Measurements from ENCODE around the gene FLOT1.

The FLOT1 gene, protein sequence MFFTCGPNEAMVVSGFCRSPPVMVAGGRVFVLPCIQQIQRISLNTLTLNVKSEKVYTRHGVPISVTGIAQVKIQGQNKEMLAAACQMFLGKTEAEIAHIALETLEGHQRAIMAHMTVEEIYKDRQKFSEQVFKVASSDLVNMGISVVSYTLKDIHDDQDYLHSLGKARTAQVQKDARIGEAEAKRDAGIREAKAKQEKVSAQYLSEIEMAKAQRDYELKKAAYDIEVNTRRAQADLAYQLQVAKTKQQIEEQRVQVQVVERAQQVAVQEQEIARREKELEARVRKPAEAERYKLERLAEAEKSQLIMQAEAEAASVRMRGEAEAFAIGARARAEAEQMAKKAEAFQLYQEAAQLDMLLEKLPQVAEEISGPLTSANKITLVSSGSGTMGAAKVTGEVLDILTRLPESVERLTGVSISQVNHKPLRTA

DNA sequence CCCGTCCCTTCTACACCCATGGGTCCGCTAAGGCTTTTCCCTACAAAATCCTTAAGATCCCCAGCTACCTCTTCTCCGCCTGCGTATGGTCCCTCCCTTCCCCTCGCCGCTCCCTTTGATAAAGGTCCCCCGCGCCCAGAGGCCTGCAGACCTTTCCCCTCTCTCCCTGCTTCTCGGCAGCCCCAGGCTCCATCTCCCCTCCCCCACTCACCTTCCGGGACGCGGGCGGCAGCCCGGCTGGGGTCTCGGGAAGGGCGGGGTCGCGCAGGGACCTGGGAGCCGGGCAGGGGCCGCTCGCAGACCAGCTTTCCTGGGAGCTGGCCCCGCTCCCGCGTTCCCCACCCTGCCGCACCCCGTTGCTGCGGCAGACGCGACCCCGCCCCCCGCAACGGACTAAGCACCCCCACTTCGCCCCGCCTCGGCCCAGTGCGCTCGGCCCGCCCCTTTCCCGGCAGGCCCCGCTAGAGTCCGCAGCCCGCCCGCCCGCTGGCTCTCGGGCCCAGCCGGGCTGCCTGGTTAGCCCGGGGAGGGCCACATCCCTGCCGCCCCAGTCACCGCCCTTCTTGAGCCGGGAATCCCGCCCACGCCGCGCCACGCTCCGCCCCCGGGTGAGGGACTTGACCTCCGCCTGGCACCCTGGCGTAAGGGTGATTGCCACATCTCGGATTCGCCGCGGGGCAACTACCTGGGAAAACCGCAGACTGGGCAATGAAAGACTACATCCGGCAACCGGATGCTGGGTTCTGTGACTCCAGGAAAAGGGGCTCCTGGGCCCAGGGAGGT lies at the start of gene FLOT1:
TSS of gene FLOT1 (minus strand) at position 372 of the 783 bp plus-strand sequence. CDS start 498 bp downstream, outside the sequence.
- peak; percentile 68 for DNase-seq (ENCODE audit: low read depth, low spot score)

DNA sequence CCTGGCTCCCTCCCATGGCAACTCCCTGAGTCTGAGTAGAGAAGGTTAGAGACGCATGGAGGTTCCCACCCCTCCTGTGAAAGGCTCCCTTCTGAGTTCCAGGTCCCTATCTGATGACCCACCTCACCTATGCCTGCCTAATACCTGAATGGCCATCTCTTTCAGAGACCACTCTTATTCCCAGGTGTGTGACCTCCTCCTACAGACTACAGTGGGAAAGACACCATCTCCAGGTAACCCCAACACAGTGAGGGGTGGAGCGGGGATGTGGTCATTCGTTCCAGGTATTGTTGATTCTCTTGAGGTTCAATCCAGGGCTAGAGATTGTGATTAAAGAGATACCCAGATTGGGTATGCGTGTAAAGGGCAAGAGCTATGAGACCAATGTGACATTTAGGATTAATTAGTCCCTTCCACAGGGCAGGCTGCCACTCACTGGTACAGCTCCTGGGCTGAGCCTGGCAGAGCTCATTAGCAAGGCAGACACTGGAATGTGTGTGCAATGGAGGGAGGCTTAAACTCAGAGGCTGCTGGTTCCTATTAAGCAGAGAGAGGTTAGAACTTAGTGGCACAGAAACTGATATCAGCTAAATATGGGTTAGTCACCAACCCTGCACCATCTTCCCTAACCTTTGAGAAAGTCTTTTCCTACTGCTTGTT lies 48.4 kb upstream of the FLOT1 start:
- no peak for DNase-seq (ENCODE audit: low read depth, low spot score)

DNA sequence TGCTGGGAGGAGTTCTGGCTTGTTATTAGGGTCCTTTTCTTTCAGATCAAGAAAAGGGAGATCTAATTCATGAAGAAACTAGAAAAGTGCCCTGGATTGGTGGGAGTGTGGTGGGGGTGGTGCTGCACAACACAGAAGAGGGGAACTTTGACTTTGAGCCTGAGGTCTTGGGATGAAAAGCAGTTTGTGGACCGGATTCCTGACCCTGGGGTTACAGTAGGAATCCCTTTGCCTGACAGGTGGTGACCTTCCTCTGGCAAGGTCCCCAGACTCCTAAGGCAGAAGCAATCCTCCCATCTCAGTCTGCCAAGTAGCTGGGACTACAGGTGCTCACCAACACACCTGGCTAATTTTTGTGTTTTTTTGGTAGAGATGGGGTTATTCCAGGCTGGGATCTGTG lies 47.1 kb upstream of the FLOT1 start:
- DNase-seq (ENCODE audit: low read depth, low spot score) = no peak

DNA sequence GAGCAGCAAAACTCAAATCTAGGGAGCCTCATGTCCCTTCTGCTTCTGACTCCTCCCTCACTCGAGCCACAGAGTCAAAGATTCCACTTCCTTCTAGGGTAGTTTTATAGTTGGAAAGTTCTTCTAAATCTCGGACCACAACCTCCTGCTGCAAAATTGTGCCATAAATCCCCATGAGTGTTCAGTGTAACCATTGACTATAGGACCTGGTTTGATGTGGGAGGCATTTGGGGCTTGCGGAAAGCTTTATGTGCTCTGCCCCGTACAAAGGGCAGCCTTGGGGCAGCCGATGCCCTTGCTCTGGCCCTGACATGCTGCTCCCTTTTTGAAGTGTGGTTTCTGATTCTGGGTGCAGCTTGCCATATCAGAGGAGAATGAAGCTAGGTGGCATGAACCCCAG lies 45.5 kb upstream of the FLOT1 start:
- no peak for DNase-seq (ENCODE audit: low read depth, low spot score)

DNA sequence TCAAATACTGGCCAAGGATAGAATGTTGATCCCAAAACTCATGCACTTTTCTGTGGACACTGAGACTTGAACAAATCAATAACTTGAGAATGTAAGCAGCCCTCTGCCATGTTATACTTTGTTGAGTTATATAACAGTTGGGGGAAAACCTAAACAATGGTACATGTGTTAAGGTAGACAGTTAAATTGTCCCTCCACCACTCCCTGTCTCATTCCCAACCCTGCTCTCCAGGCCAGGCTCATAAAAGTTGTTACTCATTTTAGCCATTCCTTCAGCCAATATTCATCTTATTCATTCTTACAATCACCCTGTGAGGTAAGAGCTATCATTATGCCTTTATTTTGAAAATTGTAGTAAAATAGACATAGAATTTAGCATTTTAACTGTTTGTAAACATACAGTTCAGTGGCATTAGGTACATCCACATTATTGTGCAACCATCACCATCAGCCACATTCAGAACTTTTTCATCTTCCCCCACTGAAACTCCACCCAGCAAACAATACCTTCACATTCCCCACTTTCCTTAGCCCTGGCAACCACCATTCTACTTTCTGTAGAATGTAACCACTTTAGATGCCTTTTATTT lies 40.0 kb upstream of the FLOT1 start:
- no peak for DNase-seq (ENCODE audit: low read depth, low spot score)

DNA sequence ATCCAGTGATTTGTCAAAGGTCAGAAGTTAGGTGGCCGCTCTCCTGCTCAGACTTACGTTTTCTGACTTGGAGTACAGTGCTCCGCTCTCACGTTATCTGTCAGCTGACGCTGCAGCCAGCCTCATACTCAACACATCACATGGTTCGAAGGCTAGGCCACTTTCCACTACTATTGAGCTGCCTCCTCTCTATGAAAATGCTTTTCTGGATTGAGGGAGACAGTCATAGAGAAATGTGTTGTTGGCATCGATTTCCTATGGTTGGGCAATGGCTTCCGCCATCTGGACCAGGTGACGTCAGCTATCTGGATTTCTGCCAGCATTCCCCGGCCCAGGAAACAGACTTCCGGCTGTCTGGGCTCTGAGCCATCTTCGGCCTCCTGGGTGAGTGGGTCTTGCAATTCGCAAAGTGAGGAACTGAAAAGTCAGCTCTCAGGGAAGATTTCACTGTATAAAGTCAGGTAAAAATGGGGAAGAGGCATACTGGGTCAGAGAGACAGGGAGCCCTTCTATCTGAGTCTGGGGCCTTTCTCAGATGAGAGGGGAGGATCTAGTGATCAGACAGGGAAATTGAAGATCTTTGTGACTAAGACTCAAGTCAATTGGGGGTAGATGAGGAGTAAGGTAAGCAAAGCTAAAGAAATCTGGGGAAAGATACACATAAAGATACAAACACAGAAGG lies 39.4 kb upstream of the FLOT1 start:
- no peak for DNase-seq (ENCODE audit: low read depth, low spot score)

DNA sequence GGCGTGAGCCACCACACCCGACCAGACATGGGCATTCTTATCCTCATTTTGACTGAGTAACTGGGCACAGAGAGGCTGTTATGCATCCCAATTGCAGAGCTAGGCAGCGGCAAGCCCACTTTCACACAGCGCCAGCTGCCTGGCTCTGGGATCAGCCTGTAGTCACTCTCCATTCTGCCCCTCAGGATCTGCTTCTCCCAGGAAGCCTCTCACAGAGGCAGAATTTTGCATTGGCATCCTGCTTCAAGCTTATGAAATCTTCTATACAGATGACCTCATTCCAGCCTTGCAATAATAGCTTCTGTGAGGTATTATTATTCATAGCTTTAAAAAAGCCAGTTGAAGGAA lies 38.9 kb upstream of the FLOT1 start:
- no peak for DNase-seq (ENCODE audit: low read depth, low spot score)

DNA sequence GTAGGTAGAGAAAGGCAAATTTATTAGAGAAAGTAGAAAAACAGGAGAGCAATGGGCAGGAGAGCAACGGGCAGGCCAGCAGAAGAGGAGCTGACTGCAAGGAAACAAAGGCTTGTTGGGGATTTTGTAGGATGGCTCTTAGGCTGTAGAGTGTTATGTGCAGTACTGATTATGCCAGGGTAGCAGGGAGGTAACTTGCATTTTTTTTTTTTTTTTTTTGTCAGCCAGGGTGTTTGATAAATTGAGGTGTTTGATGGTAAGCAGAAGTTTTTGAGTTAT lies 38.1 kb upstream of the FLOT1 start:
- DNase-seq (ENCODE audit: low read depth, low spot score) = no peak

DNA sequence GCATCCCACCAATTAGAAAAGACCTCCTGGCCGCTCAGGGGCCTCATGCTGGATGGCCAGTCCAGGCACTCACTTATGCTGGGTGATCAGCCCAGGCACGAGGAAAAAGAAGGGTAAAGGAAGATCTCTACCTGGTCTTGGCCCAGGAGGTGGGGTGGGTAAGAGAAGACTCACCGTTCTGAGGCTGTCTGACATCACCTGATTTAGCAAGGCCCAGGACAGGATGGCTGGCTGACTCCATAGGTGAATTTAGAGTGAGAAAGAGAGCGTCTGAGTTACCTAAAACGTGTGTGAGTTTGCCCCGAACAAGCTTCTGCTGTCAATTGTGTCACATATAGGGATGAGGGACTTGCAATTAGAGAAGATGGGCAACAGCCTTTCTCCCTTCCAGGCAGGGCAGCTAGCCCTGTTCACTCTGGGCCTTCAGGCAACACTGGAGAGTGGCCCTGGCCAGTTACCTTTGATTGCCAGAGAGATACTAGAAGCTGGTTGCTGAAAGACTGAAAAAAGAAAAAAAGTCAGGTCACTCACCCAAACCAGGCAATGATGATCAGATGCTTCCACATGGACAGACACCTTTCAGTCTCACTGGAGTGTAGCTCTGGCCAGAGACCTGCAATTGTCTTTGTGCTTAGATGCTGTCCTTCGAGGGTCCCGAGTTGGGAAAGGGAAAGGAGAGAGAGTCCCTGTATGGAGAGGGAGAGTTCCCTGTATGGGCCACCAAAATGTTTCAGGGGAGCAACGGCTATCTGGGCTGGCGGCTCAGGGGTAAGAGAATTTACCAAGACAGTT lies 37.6 kb upstream of the FLOT1 start:
- no peak for DNase-seq (ENCODE audit: low read depth, low spot score)

DNA sequence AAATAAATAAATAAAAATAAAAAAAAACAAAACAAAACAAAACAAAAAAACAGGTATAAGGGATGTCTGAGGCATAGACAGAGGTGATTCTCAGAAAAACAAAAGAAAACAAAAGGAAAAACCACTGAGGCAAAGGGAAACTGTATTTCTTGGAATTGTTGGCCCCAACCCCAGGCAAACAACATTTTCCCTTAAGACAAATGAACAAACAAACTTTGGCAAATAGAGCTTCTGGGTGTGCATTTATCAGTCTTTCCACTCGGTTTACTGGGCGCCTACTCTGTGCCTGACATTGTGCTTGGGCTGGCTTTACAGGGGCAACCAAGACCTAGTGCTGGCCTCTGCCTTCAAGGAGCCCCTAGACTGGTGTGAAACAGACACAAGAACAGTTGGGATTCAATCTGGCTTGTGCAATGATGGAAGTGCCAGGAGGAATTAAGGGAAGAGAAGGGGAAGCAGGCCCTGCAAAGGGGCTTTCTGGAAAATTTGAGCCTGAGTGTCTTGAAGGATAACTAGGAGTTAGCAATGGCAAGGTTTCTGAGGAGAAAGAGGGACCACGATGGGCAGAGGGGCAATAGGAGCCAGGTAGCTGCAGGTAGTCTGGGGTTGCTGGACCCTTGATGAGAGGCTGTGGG lies 35.6 kb upstream of the FLOT1 start:
- no peak for DNase-seq (ENCODE audit: low read depth, low spot score)

DNA sequence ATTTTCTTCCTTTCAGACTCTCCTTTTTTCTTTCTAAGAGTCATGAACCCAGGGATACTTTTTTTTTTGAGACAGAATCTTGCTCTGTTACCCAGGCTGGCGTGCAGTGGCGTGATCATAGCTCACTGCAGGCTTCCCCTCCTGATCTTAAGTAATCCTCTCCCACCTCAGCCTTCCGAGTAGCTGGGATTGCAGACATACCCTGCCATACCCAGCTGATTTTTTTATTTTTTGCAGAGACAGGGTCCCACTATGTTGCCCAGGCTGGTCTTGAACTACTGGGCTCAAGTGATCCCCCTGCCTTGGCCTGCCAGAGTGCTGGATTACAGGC lies 34.6 kb upstream of the FLOT1 start:
- DNase-seq (ENCODE audit: low read depth, low spot score) = no peak

DNA sequence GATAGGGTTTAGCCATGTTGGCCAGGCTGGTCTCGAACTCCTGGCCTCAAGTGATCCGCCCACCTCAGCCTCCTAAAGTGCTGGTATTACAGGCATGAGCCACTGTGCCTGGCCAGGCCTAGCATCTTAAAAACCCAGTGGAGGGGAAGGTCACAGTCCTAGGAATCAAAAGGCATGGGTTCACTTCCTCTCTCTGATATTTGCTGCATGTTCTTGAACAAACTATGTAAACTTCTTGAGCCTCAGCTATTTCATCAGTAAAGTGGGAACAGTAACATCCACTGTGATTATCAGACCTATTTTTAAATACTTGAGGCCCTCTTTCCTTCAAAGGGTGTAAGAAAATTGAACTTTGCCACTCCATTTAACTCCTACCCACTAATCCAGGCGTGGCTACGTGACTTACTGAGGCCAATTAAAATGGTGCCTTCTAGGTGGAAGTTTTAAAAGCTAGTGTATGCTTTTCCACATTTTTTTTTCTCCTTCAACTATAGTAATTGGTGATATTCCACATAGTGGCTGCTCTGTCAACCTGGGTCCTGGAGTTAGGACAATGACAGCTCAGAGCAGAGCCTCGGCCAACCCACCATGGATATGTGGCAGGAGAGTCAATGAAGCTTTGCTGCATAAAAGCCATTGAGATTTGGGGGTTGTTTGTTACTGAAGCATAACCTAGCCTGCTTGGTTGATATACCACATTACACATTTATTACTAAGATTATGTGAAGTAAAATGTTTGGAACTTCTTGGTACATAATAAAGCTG lies 34.1 kb upstream of the FLOT1 start:
- DNase-seq (ENCODE audit: low read depth, low spot score) = no peak

DNA sequence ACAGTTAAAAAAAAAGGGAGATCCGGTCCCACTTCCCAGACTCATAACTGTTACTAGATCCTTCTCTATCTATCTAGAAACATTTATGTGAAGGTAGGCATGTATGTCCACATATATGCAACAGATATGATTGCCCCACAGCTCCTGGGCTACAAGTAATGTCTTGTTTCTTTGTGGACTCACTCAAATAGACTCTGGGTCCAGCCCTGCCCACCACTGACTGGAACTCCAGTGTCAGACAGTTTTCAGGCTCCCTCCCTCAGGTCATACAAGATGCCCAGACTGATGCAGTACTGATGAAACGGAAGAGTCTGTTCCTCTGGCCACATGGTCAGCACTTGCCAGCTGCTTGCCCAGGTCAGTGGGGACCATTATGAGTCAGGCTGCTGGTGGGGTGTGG lies 32.6 kb upstream of the FLOT1 start:
- no peak for DNase-seq (ENCODE audit: low read depth, low spot score)

DNA sequence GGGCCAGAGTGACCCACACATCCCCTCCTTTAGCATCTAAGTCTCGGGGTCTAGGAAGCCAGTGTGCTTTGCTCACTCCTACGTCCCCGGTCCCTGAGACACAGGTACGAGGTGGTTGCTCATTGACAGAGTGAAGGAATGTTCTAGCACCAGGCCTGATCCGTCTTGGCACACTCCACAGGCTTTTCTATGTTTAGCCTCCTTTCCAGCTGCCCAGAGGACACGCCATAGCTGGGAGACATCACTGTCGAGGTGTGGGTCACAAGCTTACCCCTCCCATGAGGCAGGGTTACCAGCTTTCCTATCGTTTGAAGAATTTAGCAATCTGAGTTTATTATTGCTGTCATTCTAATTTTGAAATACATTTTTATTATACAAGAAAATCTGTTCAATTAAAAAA lies 32.2 kb upstream of the FLOT1 start:
- no peak for DNase-seq (ENCODE audit: low read depth, low spot score)

DNA sequence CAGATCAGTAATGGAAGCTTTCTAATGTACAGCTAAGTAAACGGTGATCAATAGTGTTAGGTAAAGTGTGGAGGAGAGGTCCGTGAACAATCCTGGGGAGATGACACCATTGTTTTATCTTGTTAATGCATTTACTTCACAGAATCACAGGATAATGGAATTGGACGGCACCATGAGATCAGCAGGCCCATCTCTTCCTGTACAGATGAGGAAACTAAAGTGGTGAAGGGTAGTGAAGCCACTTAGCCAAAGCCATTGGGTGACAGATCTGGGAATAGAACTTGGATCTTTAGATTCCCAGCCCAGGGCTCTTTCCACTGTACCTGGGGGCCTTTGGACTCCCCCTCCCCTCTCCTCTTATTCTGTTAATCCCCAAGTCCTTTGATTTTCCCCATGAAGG lies 28.1 kb upstream of the FLOT1 start:
- no peak for DNase-seq (ENCODE audit: low read depth, low spot score)

DNA sequence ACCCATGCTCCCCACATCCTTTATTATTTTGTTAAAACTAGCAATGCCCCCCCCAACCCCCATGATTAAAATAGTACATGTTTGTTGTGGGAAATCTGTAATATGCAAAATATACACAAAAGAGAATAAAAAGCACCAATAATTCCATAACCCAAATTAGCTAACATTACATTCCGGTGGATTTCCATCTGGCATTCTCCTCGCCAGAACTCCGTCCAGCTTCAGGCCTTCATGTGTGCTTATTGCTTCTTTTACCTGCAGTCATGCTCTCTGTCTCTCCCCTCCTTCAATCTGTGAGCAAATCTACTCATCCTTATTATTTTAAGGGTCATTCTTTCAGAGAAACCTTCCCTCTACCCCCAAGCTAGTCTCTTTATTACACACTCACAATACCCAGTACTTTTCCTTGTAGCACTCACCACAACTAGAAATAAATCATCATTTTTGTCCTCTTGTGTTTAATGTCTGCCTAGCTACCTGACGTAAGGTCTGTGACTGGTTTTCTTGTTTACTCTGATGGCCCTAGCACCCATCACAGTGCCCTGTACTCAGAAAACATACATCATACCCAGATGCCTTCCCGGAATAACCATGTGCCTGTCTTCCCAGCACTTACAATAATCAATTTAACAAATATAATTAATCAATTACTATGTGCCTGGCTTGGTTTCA lies 27.5 kb upstream of the FLOT1 start:
- DNase-seq (ENCODE audit: low read depth, low spot score) = no peak

DNA sequence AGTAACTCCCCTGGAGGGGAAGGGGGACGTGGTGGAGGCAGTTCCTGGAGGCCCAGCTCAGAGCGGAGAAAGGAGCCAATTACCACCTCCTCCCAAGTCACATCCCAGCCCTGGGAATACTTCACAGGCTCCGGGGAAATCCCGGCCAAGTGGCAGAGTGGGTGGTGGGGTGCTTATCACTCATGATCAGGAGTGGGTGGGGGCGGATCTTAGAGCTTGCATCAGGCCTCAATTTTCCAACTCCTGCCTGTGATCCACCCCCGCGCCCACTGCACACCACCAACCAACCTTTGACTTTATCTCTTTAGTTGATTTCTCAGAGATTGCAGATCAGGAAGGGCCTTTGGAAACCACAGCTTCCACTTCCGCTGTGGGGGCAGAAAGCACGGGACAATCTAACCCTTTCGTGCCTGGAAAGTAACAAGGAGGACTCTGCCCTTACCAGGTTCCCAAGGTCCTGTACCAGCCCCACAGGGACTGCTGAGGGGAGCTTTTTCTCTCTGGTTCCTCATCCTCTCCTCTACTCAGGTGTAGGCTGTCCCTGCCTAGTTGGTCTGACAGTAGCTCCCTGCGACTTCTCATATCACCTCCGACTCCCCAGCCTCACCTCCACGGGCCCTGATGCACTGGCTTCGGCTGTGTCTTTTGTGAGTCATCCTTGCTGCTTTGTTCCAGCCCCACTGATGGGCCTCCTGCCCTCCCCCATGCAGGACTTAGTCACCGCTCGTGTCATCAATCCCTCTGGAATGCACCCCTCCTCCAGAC lies 26.8 kb upstream of the FLOT1 start:
- DNase-seq (ENCODE audit: low read depth, low spot score) = peak; percentile 58

DNA sequence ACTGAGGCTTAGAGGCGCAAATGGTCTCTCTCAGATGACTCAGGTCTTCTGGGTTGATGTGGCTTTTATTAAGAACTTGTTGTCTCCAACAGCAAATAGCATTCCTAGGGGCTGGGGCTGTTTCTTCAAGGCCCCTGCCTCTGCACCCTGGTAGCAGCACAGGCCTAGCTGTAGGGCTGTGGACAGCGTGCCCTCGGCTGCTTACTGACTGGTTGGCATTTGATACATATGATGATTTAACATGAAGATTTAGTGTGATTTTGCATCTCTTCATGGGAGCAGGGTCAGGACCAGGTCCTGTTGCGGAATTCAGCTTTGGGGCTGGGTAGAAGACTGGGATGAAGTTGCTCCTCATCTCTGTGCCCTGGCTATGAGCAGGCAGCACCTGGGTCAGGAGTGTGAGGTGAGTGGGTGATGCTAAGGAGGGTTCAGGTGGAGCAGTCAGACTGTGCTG lies 26.2 kb upstream of the FLOT1 start:
- DNase-seq (ENCODE audit: low read depth, low spot score) = no peak

DNA sequence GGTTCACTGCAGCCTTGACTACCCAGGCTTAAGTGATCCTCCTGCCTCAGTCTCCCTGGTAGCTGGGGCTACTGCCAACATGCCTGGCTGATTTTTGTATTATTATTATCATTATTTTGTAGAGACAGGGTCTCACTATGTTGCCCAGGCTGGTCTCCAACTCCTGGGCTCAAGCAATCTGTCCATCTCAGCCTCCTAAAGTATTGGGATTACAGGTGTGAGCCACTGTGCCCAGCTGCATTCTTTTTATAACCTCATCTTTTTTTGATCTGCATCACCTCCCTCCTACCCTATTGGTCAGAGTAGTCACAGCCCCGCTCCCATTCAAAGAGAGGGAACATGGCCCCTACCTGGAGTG lies 25.4 kb upstream of the FLOT1 start:
- no peak for DNase-seq (ENCODE audit: low read depth, low spot score)

Measured in activated naive CD8-positive, alpha-beta T cell treated with anti-CD3 and anti-CD28 coated beads, Interleukin-2, amount 50 U/mL, for 16 hours (primary cell).